Brain pericyte (primary cell): Measurements from ENCODE around the gene TMEM252.

Experiments
- DNase-seq: peaks from one replicate; pipeline ENCODE4 v3.0.0-alpha.2; 2012; ENCODE audit warnings: low read depth, low spot score

The TMEM252 gene

GRCh38 chr9:68540712-68541535 lies at the start of gene TMEM252:
Gene TMEM252, minus strand, starts transcription at chr9:68540883. Its CDS starts 69 bp downstream, at chr9:68540814.
- DNase-seq: no peak

- no peak for DNase-seq
Observed at GRCh38 chr9:68585034-68585761, 44.5 kb upstream of the TMEM252 start.

GRCh38 chr9:68584189-68585033 lies 43.7 kb upstream of the TMEM252 start:
- peak; percentile 65 for DNase-seq

- DNase-seq: no peak
Observed at GRCh38 chr9:68581696-68582095, 41.0 kb upstream of the TMEM252 start.

GRCh38 chr9:68577774-68578591 lies 37.3 kb upstream of the TMEM252 start:
- no peak for DNase-seq

GRCh38 chr9:68575817-68576216 lies 35.1 kb upstream of the TMEM252 start:
- DNase-seq: no peak

- DNase-seq: no peak
Observed at GRCh38 chr9:68574150-68574549, 33.5 kb upstream of the TMEM252 start.

- no peak for DNase-seq
Observed at GRCh38 chr9:68567565-68567964, 26.9 kb upstream of the TMEM252 start.

GRCh38 chr9:68562461-68562860 lies 21.8 kb upstream of the TMEM252 start:
- no peak for DNase-seq

GRCh38 chr9:68560071-68560844 lies 19.6 kb upstream of the TMEM252 start:
- no peak for DNase-seq

- DNase-seq: no peak
Observed at GRCh38 chr9:68558545-68558944, 17.9 kb upstream of the TMEM252 start.

GRCh38 chr9:68555437-68556150 lies 14.9 kb upstream of the TMEM252 start:
- DNase-seq: no peak

GRCh38 chr9:68552700-68553476 lies 12.2 kb upstream of the TMEM252 start:
- no peak for DNase-seq

- no peak for DNase-seq
Observed at GRCh38 chr9:68551191-68551590, 10.5 kb upstream of the TMEM252 start.

GRCh38 chr9:68548241-68548640 lies 7.6 kb upstream of the TMEM252 start:
- no peak for DNase-seq

- no peak for DNase-seq
Observed at GRCh38 chr9:68547417-68547816, 6.7 kb upstream of the TMEM252 start.

- DNase-seq: no peak
Observed at GRCh38 chr9:68546596-68547390, 6.1 kb upstream of the TMEM252 start.
